HTERT RPE-1 (cell line): ENCODE measurements around the gene PHAF1.

Experiments
- in situ Hi-C: fragments of 300-500 bp; cut with MboI; formaldehyde crosslinking; loops from 4 replicates; pipeline ENCODE4 v1.14.3; 2020; ENCODE audit warnings: low sequenced_read_pairs

PHAF1 gene

GRCh38 chr16:67162506-67163163 is 52.9 kb downstream of the PHAF1 start:
- in situ Hi-C loops, result no loop called here

- in situ Hi-C loops, result no loop called here
Measured at GRCh38 chr16:67163164-67163998, 53.6 kb downstream of the PHAF1 start.

GRCh38 chr16:67163999-67164558 is 54.3 kb downstream of the PHAF1 start:
- in situ Hi-C loops, result no loop called here

- in situ Hi-C loops, result no loop called here
Measured at GRCh38 chr16:67164599-67165061, 54.9 kb downstream of the PHAF1 start, which contains the start of gene HSF4. HSF4 (plus strand) TSS chr16:67164745; CDS start chr16:67164812, 67 bp downstream.

GRCh38 chr16:67165121-67166078 is 55.7 kb downstream of the PHAF1 start:
- in situ Hi-C loops, result no loop called here

- in situ Hi-C loops, result no loop called here
Measured at GRCh38 chr16:67166110-67166547, 56.4 kb downstream of the PHAF1 start.

- in situ Hi-C loops, result no loop called here
Measured at GRCh38 chr16:67166598-67167168, 56.9 kb downstream of the PHAF1 start.

GRCh38 chr16:67167588-67167987 is 57.8 kb downstream of the PHAF1 start:
- in situ Hi-C loops, result no loop called here

GRCh38 chr16:67169011-67169451 is 59.3 kb downstream of the PHAF1 start:
- in situ Hi-C loops, result no loop called here

- in situ Hi-C loops, result no loop called here
Measured at GRCh38 chr16:67169642-67170167, 60.0 kb downstream of the PHAF1 start.

GRCh38 chr16:67170168-67170948 is 60.6 kb downstream of the PHAF1 start, which contains the start of gene NOL3:
NOL3 (plus strand) TSS chr16:67170538.
- in situ Hi-C loops, result no loop called here

GRCh38 chr16:67170949-67171649 is 61.4 kb downstream of the PHAF1 start:
- in situ Hi-C loops, result no loop called here

- in situ Hi-C loops, result no loop called here
Measured at GRCh38 chr16:67173323-67173722, 63.6 kb downstream of the PHAF1 start.

GRCh38 chr16:67173808-67174705 is 64.3 kb downstream of the PHAF1 start:
- in situ Hi-C loops, result no loop called here

- in situ Hi-C loops, result no loop called here
Measured at GRCh38 chr16:67174706-67175231, 65.0 kb downstream of the PHAF1 start.

- in situ Hi-C loops, result no loop called here
Measured at GRCh38 chr16:67176662-67177061, 66.9 kb downstream of the PHAF1 start.
